GM23338 (cell line): ENCODE results near the gene TCP11L2. TPM values are rescaled to one million over a fixed set of nuclear protein-coding genes. Genes with fewer than 3 reads are reported as not detected.

Source experiments
- ATAC-seq: fragments of 200-7000 bp; cut with Tn5 transposase; 3 replicates; pipeline ENCODE4 v1.9.1; 2020
- DNase-seq: peaks from one replicate; pipeline ENCODE4 v3.0.0-alpha.2; 2015; ENCODE audit warnings: low spot score
- H2AFZ ChIP-seq: fragments of 200-600 bp; sonication (generic); 2 replicates; pipeline ENCODE4 v1.8.0; 2016; ENCODE audit warnings: antibody characterized with exemption, mild to moderate bottlenecking, moderate library complexity
- H3F3A ChIP-seq: fragments of 200-600 bp; sonication (generic); replicated peaks from 2 replicates; pipeline ENCODE4 v1.8.0; 2017; ENCODE audit warnings: antibody characterized with exemption, mixed run types, low read depth
- H3K27ac ChIP-seq: fragments of 200-600 bp; sonication (generic); 2 replicates; pipeline ENCODE4 v1.6.1; 2016; ENCODE audit warnings: low read depth
- H3K27me3 ChIP-seq: fragments of 200-600 bp; sonication (generic); 2 replicates; pipeline ENCODE4 v1.8.0; 2016; ENCODE audit warnings: mild to moderate bottlenecking, mixed run types, moderate library complexity; ENCODE audit not compliant: insufficient read depth
- H3K36me3 ChIP-seq: fragments of 200-600 bp; sonication (generic); 2 replicates; pipeline ENCODE4 v1.8.0; 2016; ENCODE audit warnings: mild to moderate bottlenecking; ENCODE audit not compliant: insufficient read depth
- H3K4me1 ChIP-seq: fragments of 200-600 bp; sonication (generic); 2 replicates; pipeline ENCODE4 v1.8.0; 2016; ENCODE audit warnings: mild to moderate bottlenecking, moderate library complexity; ENCODE audit not compliant: insufficient read depth
- H3K4me2 ChIP-seq: fragments of 200-600 bp; sonication (generic); 2 replicates; pipeline ENCODE4 v1.7.1; 2017; ENCODE audit warnings: mixed run types
- H3K4me3 ChIP-seq: fragments of 200-600 bp; sonication (generic); 2 replicates; pipeline ENCODE4 v1.6.1; 2016; ENCODE audit warnings: mixed run types
- H3K79me2 ChIP-seq: fragments of 200-600 bp; sonication (generic); replicated peaks from 2 replicates; pipeline ENCODE4 v1.8.0; 2017; ENCODE audit warnings: mild to moderate bottlenecking; ENCODE audit not compliant: insufficient read depth
- H3K9me2 ChIP-seq: fragments of 200-600 bp; sonication (generic); 2 replicates; pipeline ENCODE4 v1.8.0; 2017; ENCODE audit not compliant: insufficient read depth
- H4K20me1 ChIP-seq: fragments of 200-600 bp; sonication (generic); replicated peaks from 2 replicates; pipeline ENCODE4 v1.8.0; 2017; ENCODE audit warnings: mild to moderate bottlenecking; ENCODE audit not compliant: insufficient read depth
- H3K27ac Mint-ChIP-seq: 2 replicates; pipeline ENCODE4 v1.8.0; 2020; ENCODE audit warnings: inconsistent platforms, mild to moderate bottlenecking, moderate library complexity, mixed read lengths
- H3K27me3 Mint-ChIP-seq: 3 replicates; pipeline ENCODE4 v1.8.0; 2022; ENCODE audit warnings: low read depth, mild to moderate bottlenecking, moderate library complexity, mixed read lengths, inconsistent platforms; ENCODE audit not compliant: insufficient read depth, poor library complexity
- H3K36me3 Mint-ChIP-seq: 3 replicates; pipeline ENCODE4 v1.8.0; 2021; ENCODE audit warnings: low read depth, mild to moderate bottlenecking, inconsistent platforms, moderate library complexity, mixed read lengths
- H3K4me1 Mint-ChIP-seq: 3 replicates; pipeline ENCODE4 v1.8.0; 2020; ENCODE audit warnings: mild to moderate bottlenecking, inconsistent platforms, mixed read lengths
- H3K4me3 Mint-ChIP-seq: 3 replicates; pipeline ENCODE4 v1.8.0; 2021; ENCODE audit warnings: moderate library complexity, mild to moderate bottlenecking, inconsistent platforms, mixed read lengths
- H3K9me3 Mint-ChIP-seq: 3 replicates; pipeline ENCODE4 v1.8.0; 2020; ENCODE audit warnings: moderate library complexity, mild to moderate bottlenecking, inconsistent platforms, mixed read lengths
- EZH2phosphoT487 ChIP-seq: fragments of 200-600 bp; sonication (generic); IDR thresholded peaks from one replicate; pipeline ENCODE4 v1.8.1; 2018; ENCODE audit warnings: antibody characterized with exemption; ENCODE audit not compliant: unreplicated experiment
- JUNB ChIP-seq: IDR thresholded peaks from one replicate; pipeline ENCODE4 v1.6.1; 2016; ENCODE audit warnings: antibody characterized with exemption; ENCODE audit not compliant: unreplicated experiment
- NANOG ChIP-seq: IDR thresholded peaks from 2 replicates; pipeline ENCODE4 v1.6.1; 2016; ENCODE audit warnings: antibody characterized with exemption, borderline replicate concordance
- POLR2AphosphoS5 ChIP-seq: IDR thresholded peaks from 2 replicates; pipeline ENCODE4 v1.6.1; 2016; ENCODE audit warnings: antibody characterized with exemption, low read depth
- STAT1 ChIP-seq: IDR thresholded peaks from one replicate; pipeline ENCODE4 v1.6.1; 2016; ENCODE audit warnings: antibody characterized with exemption; ENCODE audit not compliant: unreplicated experiment
- ZNF114 ChIP-seq: fragments of 250-450 bp; sonication (Bioruptor Pico); IDR thresholded peaks from 2 replicates; pipeline ENCODE4 v1.5.0; 2020; ENCODE audit warnings: mild to moderate bottlenecking, moderate library complexity
- ZNF331 ChIP-seq: fragments of 250-450 bp; sonication (Bioruptor Pico); IDR thresholded peaks from 2 replicates; pipeline ENCODE4 v1.5.0; 2020; ENCODE audit warnings: low read depth, mild to moderate bottlenecking, moderate library complexity
- polyA plus RNA-seq: library from polyadenylated mRNA; unstranded; fragments of >200 nt; fragmentation: Nextera tagmentation; extraction: Ambion mirVana; gene quantifications from 2 replicates; pipeline ENCODE4 v1.2.1, GENCODE V29; 2016
- total RNA-seq: library from RNA; depleted of rRNA; stranded (reverse); fragments of >200 nt; shearing (Covaris generic); gene quantifications from 2 replicates; pipeline ENCODE4 v1.2.3, GENCODE V29; 2014
- TF ChIP-seq, protein P1 (sequence below): IDR thresholded peaks from one replicate; pipeline ENCODE4 v1.6.1; 2018; ENCODE audit warnings: antibody characterized with exemption; ENCODE audit not compliant: unreplicated experiment
- TF ChIP-seq, protein P2 (sequence below): IDR thresholded peaks from 2 replicates; pipeline ENCODE4 v1.6.1; 2016; ENCODE audit warnings: antibody characterized with exemption

The TCP11L2 gene
- total and polyA plus RNA-seq, 2 experiments from 2014 or later: 1.4 to 4.4 TPM

DNA sequence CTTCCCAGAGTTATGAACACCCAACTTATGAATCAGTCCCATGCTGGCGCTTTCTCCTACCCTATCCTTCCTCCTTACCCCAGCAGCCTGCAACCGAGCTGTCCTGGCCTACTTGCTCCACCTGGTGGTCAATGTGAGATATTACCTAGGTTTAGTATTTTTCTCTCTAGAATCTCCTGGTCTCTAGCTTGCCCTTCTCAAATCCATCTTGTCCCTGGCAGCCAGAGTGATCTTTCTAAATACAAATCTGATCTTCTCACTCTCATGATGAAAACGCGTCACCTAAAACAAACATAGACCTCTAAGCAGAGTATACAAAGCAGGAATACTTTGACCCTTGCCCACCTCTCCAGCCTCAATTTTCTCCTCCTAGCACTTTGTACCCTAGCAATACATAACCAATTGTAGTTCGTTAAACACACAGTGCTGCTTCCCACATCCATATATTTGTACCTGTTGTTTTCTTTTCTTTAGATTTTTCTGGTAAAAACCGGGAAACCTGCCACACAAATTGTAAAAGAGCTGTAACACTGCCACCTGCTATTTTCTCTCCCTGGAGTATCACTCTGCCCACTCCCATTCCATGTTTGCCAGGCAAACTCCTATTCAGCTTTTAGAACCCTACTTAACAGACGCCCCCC, 20.0 kb upstream of the TCP11L2 start (continued):
- TF ChIP-seq STAT1: no peak

DNA sequence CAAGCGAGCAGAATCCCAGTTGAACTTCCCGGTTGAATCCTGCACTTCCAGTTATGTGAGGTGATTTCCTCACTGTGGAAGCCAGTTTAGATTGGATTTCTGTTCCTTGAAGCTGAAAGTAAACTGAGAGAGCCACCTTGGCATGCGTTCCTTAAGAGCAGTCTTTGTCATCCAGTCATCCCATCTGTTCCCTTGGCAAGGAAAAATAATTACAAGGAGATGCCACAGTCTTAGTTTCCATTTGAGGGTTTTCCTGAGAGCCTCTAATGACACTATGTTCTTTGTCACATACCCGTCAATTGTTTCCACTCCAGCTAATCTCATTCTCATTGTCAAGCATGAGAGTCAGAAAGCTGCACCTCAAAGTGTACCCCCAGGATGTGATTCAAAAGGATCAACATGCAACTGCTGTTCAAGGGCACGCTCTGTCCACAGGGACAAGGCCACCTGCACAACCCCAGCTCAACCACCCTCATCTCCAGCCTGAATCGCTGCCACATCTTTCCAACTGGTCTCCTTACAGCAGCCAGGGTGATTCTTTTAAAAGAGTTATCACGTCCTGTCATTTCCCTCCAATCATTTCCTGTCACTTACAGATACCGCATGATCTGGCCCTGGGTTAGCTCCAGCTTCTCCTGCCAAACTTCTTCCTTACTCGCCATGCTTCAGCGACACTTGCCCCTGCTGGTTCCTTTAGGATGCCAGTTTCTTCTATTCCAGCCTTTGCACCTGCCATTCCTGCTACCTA, 18.0 kb upstream of the TCP11L2 start:
- Mint-ChIP-seq H3K4me3 (no peak overlapping the region), H3K27me3 (no peaks in the 10 kb centered on the region), H3K36me3 (no peaks in the 10 kb centered on the region), H3K4me1 (no peaks in the 10 kb centered on the region), H3K27ac (no peak overlapping the region), H3K9me3 (no peaks in the 10 kb centered on the region)
- Histone ChIP-seq H3K79me2 (no peaks in the 10 kb centered on the region), H3K4me1 (no peaks in the 10 kb centered on the region), H3K4me3 (no peak overlapping the region), H3K36me3 (no peaks in the 10 kb centered on the region), H3K27me3 (no peaks in the 10 kb centered on the region), H4K20me1 (no peaks in the 10 kb centered on the region), H3K9me2 (no peaks in the 10 kb centered on the region), H3K27ac (no peak overlapping the region), H2AFZ (no peak overlapping the region), H3K4me2 (no peak overlapping the region), H3F3A (no peaks in the 10 kb centered on the region)
- ATAC-seq (no peak), DNase-seq (no peak)
- TF ChIP-seq NANOG (no peak), POLR2AphosphoS5 (no peak), STAT1 (no peak), EZH2phosphoT487 (no peak), ZNF114 (CRISPR knock-in tag) (no peak), JUNB (no peak), ZNF331 (CRISPR knock-in tag) (no peak)
- TF ChIP-seq, protein P1, sequence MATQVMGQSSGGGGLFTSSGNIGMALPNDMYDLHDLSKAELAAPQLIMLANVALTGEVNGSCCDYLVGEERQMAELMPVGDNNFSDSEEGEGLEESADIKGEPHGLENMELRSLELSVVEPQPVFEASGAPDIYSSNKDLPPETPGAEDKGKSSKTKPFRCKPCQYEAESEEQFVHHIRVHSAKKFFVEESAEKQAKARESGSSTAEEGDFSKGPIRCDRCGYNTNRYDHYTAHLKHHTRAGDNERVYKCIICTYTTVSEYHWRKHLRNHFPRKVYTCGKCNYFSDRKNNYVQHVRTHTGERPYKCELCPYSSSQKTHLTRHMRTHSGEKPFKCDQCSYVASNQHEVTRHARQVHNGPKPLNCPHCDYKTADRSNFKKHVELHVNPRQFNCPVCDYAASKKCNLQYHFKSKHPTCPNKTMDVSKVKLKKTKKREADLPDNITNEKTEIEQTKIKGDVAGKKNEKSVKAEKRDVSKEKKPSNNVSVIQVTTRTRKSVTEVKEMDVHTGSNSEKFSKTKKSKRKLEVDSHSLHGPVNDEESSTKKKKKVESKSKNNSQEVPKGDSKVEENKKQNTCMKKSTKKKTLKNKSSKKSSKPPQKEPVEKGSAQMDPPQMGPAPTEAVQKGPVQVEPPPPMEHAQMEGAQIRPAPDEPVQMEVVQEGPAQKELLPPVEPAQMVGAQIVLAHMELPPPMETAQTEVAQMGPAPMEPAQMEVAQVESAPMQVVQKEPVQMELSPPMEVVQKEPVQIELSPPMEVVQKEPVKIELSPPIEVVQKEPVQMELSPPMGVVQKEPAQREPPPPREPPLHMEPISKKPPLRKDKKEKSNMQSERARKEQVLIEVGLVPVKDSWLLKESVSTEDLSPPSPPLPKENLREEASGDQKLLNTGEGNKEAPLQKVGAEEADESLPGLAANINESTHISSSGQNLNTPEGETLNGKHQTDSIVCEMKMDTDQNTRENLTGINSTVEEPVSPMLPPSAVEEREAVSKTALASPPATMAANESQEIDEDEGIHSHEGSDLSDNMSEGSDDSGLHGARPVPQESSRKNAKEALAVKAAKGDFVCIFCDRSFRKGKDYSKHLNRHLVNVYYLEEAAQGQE: no peak
- TF ChIP-seq, protein P2, sequence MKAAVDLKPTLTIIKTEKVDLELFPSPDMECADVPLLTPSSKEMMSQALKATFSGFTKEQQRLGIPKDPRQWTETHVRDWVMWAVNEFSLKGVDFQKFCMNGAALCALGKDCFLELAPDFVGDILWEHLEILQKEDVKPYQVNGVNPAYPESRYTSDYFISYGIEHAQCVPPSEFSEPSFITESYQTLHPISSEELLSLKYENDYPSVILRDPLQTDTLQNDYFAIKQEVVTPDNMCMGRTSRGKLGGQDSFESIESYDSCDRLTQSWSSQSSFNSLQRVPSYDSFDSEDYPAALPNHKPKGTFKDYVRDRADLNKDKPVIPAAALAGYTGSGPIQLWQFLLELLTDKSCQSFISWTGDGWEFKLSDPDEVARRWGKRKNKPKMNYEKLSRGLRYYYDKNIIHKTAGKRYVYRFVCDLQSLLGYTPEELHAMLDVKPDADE: no peak
